ENCODE results near the gene DEPDC7.

GRCh38 chr11:33060271-33060670 lies 44.6 kb downstream of the DEPDC7 start:
- no peak for TF ChIP-seq POLR2A (IDR thresholded peaks at IDR 0.05)
- no peak for TF ChIP-seq CTCF (IDR thresholded peaks at IDR 0.05)
- TF ChIP-seq POLR2AphosphoS5 (IDR thresholded peaks at IDR 0.05): no peak

Data from gastroesophageal sphincter (tissue), 3 donors.